GM23248 (cell line): ENCODE data around the gene PADI6. TPM values are rescaled to one million over a fixed set of nuclear protein-coding genes. Genes with fewer than 3 reads are reported as not detected.

ENCODE experiments used
- DNase-seq: peaks from one replicate; pipeline ENCODE4 v3.0.0-alpha.2; 2015
- H2AFZ ChIP-seq: fragments of 200-600 bp; sonication (generic); 2 replicates; pipeline ENCODE4 v1.6.1; 2016; ENCODE audit warnings: antibody characterized with exemption
- H3F3A ChIP-seq: fragments of 200-600 bp; sonication (generic); 2 replicates; pipeline ENCODE4 v1.6.1; 2016; ENCODE audit warnings: mild to moderate bottlenecking, antibody characterized with exemption, mixed run types; ENCODE audit not compliant: insufficient read depth
- H3K27ac ChIP-seq: fragments of 200-600 bp; sonication (generic); 2 replicates; pipeline ENCODE4 v1.5.1; 2016; ENCODE audit warnings: mild to moderate bottlenecking
- H3K27me3 ChIP-seq: fragments of 200-600 bp; sonication (generic); replicated peaks from 2 replicates; pipeline ENCODE4 v1.6.1; 2016; ENCODE audit warnings: mild to moderate bottlenecking; ENCODE audit not compliant: insufficient read depth
- H3K36me3 ChIP-seq: fragments of 200-600 bp; sonication (generic); 2 replicates; pipeline ENCODE4 v1.6.1; 2016; ENCODE audit warnings: low read depth, mild to moderate bottlenecking
- H3K4me1 ChIP-seq: fragments of 200-600 bp; sonication (generic); 2 replicates; pipeline ENCODE4 v1.6.1; 2016; ENCODE audit warnings: mild to moderate bottlenecking; ENCODE audit not compliant: insufficient read depth
- H3K4me2 ChIP-seq: fragments of 200-600 bp; sonication (generic); one replicate; pipeline ENCODE4 v1.6.1; 2016; ENCODE audit warnings: mild to moderate bottlenecking; ENCODE audit not compliant: unreplicated experiment
- H3K4me3 ChIP-seq: fragments of 200-600 bp; sonication (generic); 2 replicates; pipeline ENCODE4 v1.5.1; 2016; ENCODE audit warnings: mild to moderate bottlenecking
- H3K79me2 ChIP-seq: fragments of 200-600 bp; sonication (generic); 2 replicates; pipeline ENCODE4 v1.6.1; 2016; ENCODE audit warnings: mild to moderate bottlenecking; ENCODE audit not compliant: insufficient read depth
- H3K9ac ChIP-seq: fragments of 200-600 bp; sonication (generic); 2 replicates; pipeline ENCODE4 v1.6.1; 2016; ENCODE audit warnings: mild to moderate bottlenecking
- H3K9me2 ChIP-seq: fragments of 200-600 bp; sonication (generic); 2 replicates; pipeline ENCODE4 v1.6.1; 2016; ENCODE audit warnings: mixed run types, mild to moderate bottlenecking, moderate library complexity; ENCODE audit not compliant: insufficient read depth
- H3K9me3 ChIP-seq: fragments of 200-600 bp; sonication (generic); one replicate; pipeline ENCODE4 v1.6.1; 2017; ENCODE audit warnings: low read depth
- H4K20me1 ChIP-seq: fragments of 200-600 bp; sonication (generic); 2 replicates; pipeline ENCODE4 v1.6.0; 2016; ENCODE audit not compliant: insufficient read depth
- EZH2 ChIP-seq: fragments of 200-600 bp; sonication (generic); IDR thresholded peaks from 2 replicates; pipeline ENCODE4 v1.6.1; 2018; ENCODE audit warnings: antibody characterized with exemption, mild to moderate bottlenecking; ENCODE audit not compliant: insufficient read depth, poor library complexity, severe bottlenecking
- EZH2phosphoT487 ChIP-seq: fragments of 200-600 bp; sonication (generic); IDR thresholded peaks from 2 replicates; pipeline ENCODE4 v1.6.1; 2018; ENCODE audit warnings: antibody characterized with exemption, moderate library complexity, mild to moderate bottlenecking, low read depth; ENCODE audit not compliant: insufficient read depth
- WGBS, 2 experiments: methylation state at CpG; one replicate each; pipeline ENCODE4 v1.1.6; 2015 to 2017; ENCODE audit warnings: low lambda C conversion rate in 2 of 2, low coverage in 1 of 2; ENCODE audit errors: missing lambda C conversion rate in 2 of 2; 5-methylcytosine and 5-hydroxymethylcytosine counted together
- in situ Hi-C: fragments of 300-500 bp; cut with MboI; formaldehyde crosslinking; loops from 2 replicates; pipeline ENCODE4 v1.15.0; 2020
- polyA plus RNA-seq: library from polyadenylated mRNA; unstranded; fragments of >200 nt; fragmentation: Nextera tagmentation; extraction: Ambion mirVana; gene quantifications from 2 replicates; pipeline ENCODE4 v1.2.1, GENCODE V29; 2016
- total RNA-seq: library from RNA; depleted of rRNA; stranded (reverse); fragments of >200 nt; shearing (Covaris generic); gene quantifications from 2 replicates; pipeline ENCODE4 v1.2.3, GENCODE V29; 2014

The PADI6 gene
- total and polyA plus RNA-seq, 2 experiments from 2014 or later = not detected

- no peaks in the 10 kb centered on the region for H3K9me3 ChIP-seq
- no peaks in the 10 kb centered on the region for H3K79me2 ChIP-seq
- no peaks in the 10 kb centered on the region for H3K9me2 ChIP-seq
- WGBS, 2 experiments = 63 to 66% methylated on average over 19 of the region's 19 CpGs
- no peak overlapping the region for H3K9ac ChIP-seq
- no peak overlapping the region for H2AFZ ChIP-seq
- no peaks in the 10 kb centered on the region for H4K20me1 ChIP-seq
- H3F3A ChIP-seq = no peaks in the 10 kb centered on the region
- in situ Hi-C loops = no loop called here
- TF ChIP-seq EZH2phosphoT487 (no peak), EZH2 (no peak)
- no peak overlapping the region for H3K27ac ChIP-seq
- H3K36me3 ChIP-seq = no peaks in the 10 kb centered on the region
- H3K4me3 ChIP-seq = no peak overlapping the region
- H3K27me3 ChIP-seq = peaks cover 9% of the 10 kb centered on the region; the same call in 1 of the 2 replicates
- H3K4me2 ChIP-seq = no peak overlapping the region
- peak; percentile 65 for DNase-seq
- 0 out of 2 replicates have a peak, but pooled peaks cover 5% of the 10 kb centered on the region for H3K4me1 ChIP-seq
Observed at GRCh38 chr1:17347769-17348592, 24.0 kb upstream of the PADI6 start.

- no peak for TF ChIP-seq EZH2phosphoT487
- TF ChIP-seq EZH2 = no peak
- no peak overlapping the region for H2AFZ ChIP-seq
- H3K27ac ChIP-seq = no peak overlapping the region
- no peak overlapping the region for H3K4me3 ChIP-seq
- in situ Hi-C loops = no loop called here
- no peak for DNase-seq
- H3K9me3 ChIP-seq = no peaks in the 10 kb centered on the region
- H4K20me1 ChIP-seq = no peaks in the 10 kb centered on the region
- peaks cover 12% of the 10 kb centered on the region; the same call in 1 of the 2 replicates for H3K27me3 ChIP-seq
- H3K36me3 ChIP-seq = no peaks in the 10 kb centered on the region
- 0 out of 2 replicates have a peak, but pooled peaks cover 5% of the 10 kb centered on the region for H3K4me1 ChIP-seq
- no peaks in the 10 kb centered on the region for H3K9me2 ChIP-seq
- no peaks in the 10 kb centered on the region for H3K79me2 ChIP-seq
- WGBS, 2 experiments = 75 to 77% methylated on average over 14 of the region's 14 CpGs
- no peak overlapping the region for H3K9ac ChIP-seq
- no peaks in the 10 kb centered on the region for H3F3A ChIP-seq
- H3K4me2 ChIP-seq = no peak overlapping the region
Observed at GRCh38 chr1:17348593-17349234, 23.3 kb upstream of the PADI6 start.

GRCh38 chr1:17350083-17350482 lies 21.9 kb upstream of the PADI6 start:
- H2AFZ ChIP-seq = no peak overlapping the region
- H3K9me3 ChIP-seq = no peaks in the 10 kb centered on the region
- no peaks in the 10 kb centered on the region for H3K9me2 ChIP-seq
- H3K9ac ChIP-seq = no peak overlapping the region
- no peak for DNase-seq
- no peak overlapping the region for H3K4me3 ChIP-seq
- TF ChIP-seq EZH2phosphoT487 = no peak
- no peak for TF ChIP-seq EZH2
- no peaks in the 10 kb centered on the region for H3F3A ChIP-seq
- H3K27ac ChIP-seq = no peak overlapping the region
- peaks cover 12% of the 10 kb centered on the region; the same call in 1 of the 2 replicates for H3K27me3 ChIP-seq
- in situ Hi-C loops = no loop called here
- H4K20me1 ChIP-seq = no peaks in the 10 kb centered on the region
- no peak overlapping the region for H3K4me2 ChIP-seq
- 0 out of 2 replicates have a peak, but pooled peaks cover 5% of the 10 kb centered on the region for H3K4me1 ChIP-seq
- H3K36me3 ChIP-seq = no peaks in the 10 kb centered on the region
- no peaks in the 10 kb centered on the region for H3K79me2 ChIP-seq
- 56 to 60% methylated on average over 8 of the region's 8 CpGs for WGBS, 2 experiments

GRCh38 chr1:17350928-17351446 lies 21.0 kb upstream of the PADI6 start:
- 68 to 71% methylated on average over 7 of the region's 7 CpGs for WGBS, 2 experiments
- H2AFZ ChIP-seq = no peak overlapping the region
- H3K27ac ChIP-seq = no peak overlapping the region

More at GRCh38 chr1:17350928-17351446, 21.0 kb upstream of the PADI6 start:
- H4K20me1 ChIP-seq = no peaks in the 10 kb centered on the region
- in situ Hi-C loops = no loop called here
- H3K79me2 ChIP-seq = no peaks in the 10 kb centered on the region
- peaks cover 18% of the 10 kb centered on the region; the same call in 1 of the 2 replicates for H3K27me3 ChIP-seq
- no peak overlapping the region for H3K9ac ChIP-seq
- H3F3A ChIP-seq = no peaks in the 10 kb centered on the region
- 0 out of 2 replicates have a peak, but pooled peaks cover 5% of the 10 kb centered on the region for H3K4me1 ChIP-seq
- H3K4me2 ChIP-seq = no peak overlapping the region
- H3K4me3 ChIP-seq = no peak overlapping the region
- H3K9me2 ChIP-seq = no peaks in the 10 kb centered on the region
- H3K9me3 ChIP-seq = no peaks in the 10 kb centered on the region
- H3K36me3 ChIP-seq = no peaks in the 10 kb centered on the region
- TF ChIP-seq EZH2 = no peak
- no peak for TF ChIP-seq EZH2phosphoT487
- DNase-seq = no peak
